ENCODE results near the gene TBX15. TPM values are rescaled to one million over a fixed set of nuclear protein-coding genes. Genes with fewer than 3 reads are reported as not detected.
A peak's percentile ranks its signal among the peaks of the same experiment; 100 is the strongest.

TBX15 gene
- total RNA-seq, 1 donor from 2014 or later: 2.9 TPM

DNA sequence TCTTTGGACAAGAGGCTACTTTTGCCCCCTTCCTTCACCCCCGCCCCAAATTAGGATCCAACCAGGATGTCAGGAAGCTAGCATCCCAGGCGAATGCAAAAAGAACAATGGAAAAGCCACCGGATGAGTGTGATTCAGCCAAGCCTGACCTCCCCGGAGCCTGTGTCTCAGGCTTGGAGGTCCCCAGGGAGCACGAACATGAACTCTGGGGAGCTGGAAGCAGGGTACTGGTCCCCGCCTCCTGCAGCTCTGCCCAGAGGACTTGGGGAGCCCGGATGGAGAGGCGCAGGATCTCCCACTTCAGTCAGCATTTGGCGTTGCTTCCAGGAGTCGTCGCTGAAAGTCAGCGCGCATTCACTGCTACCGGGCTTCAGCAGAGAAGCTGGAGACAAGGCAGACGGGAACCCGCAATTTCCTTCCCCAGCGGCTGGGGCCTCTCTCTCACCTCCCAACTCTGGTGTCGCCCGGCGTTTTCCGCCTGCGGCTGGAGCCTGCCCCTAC, 1.8 kb upstream of the TBX15 start:
- Mint-ChIP-seq H3K4me3 (peak overlapping the region; percentile 86), H3K9me3 (peaks cover 7% of the 10 kb centered on the region), H3K4me1 (peaks cover 51% of the 10 kb centered on the region), H3K27ac (no peak overlapping the region), H3K36me3 (no peaks in the 10 kb centered on the region), H3K27me3 (ENCODE audit: insufficient read depth, low read depth) (peaks cover 95% of the 10 kb centered on the region)
- Histone ChIP-seq H3K27me3 (peaks cover 100% of the 10 kb centered on the region), H3K4me2 (peak overlapping the region; percentile 76), H3F3A (ENCODE audit: low read depth) (peaks cover 32% of the 10 kb centered on the region), H3K27ac (no peak overlapping the region), H3K4me3 (peak overlapping the region; percentile 47), H3K9me3 (ENCODE audit: low read depth) (no peaks in the 10 kb centered on the region), H3K9ac (no peak overlapping the region), H4K20me1 (ENCODE audit: low read depth) (peaks cover 54% of the 10 kb centered on the region), H3K36me3 (no peaks in the 10 kb centered on the region), H3K4me1 (peaks cover 23% of the 10 kb centered on the region), H3K79me2 (ENCODE audit: low read depth) (no peaks in the 10 kb centered on the region), H2AFZ (replicated peaks) (no peak overlapping the region)
- TF ChIP-seq EZH2 (IDR thresholded peaks at IDR 0.05) (peak; percentile 12), EZH2phosphoT487 (IDR thresholded peaks at IDR 0.05) (no peak)
- TF ChIP-seq, protein P1, sequence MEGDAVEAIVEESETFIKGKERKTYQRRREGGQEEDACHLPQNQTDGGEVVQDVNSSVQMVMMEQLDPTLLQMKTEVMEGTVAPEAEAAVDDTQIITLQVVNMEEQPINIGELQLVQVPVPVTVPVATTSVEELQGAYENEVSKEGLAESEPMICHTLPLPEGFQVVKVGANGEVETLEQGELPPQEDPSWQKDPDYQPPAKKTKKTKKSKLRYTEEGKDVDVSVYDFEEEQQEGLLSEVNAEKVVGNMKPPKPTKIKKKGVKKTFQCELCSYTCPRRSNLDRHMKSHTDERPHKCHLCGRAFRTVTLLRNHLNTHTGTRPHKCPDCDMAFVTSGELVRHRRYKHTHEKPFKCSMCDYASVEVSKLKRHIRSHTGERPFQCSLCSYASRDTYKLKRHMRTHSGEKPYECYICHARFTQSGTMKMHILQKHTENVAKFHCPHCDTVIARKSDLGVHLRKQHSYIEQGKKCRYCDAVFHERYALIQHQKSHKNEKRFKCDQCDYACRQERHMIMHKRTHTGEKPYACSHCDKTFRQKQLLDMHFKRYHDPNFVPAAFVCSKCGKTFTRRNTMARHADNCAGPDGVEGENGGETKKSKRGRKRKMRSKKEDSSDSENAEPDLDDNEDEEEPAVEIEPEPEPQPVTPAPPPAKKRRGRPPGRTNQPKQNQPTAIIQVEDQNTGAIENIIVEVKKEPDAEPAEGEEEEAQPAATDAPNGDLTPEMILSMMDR (IDR thresholded peaks at IDR 0.05): no peak
- DNase-seq (ENCODE audit: low spot score): peak; percentile 56

DNA sequence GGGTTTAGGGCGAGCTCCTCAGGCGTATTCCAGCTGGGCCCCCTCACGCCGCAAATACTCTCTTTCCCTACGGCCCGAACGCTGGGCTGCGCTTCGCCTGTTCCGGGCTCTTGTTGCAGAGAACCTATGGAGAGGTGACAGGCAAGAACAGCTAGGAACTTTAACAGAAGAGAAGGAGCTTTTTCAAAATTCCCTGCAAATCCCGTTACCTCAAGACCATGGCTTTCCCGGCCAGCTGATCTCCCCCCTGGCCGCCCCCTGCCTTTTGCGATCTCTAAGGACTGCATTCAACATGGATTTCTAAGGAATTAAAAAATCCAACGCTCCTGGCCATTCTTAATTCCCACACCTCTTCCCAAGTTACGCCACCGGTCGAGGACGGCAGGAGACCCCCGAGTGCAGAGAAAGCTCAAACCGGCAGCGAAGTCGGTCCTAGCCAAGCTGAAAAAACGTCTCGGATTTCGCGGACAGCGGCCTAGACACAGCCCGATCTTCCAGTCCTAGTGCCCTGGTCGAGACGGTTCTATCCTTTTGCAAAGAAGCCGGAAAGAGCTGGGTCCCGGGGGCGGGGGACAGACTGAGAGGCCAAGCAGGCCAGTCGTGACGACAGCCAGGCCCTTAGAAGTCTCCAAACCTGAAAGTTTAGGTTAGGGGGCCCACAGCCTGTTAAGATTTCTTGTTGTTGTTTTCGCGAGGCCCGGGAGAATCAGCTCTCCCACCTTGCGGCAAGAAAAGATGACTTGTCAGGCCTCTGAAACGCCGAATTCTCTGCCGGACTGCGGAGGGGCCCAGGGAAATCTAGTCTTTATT, 1.1 kb upstream of the TBX15 start:
- no peaks in the 10 kb centered on the region for H3K9me3 ChIP-seq (ENCODE audit: low read depth)
- peaks cover 54% of the 10 kb centered on the region for H3K4me1 Mint-ChIP-seq
- H3K27ac ChIP-seq: no peak overlapping the region
- peaks cover 39% of the 10 kb centered on the region for H3F3A ChIP-seq (ENCODE audit: low read depth)
- no peaks in the 10 kb centered on the region for H3K36me3 ChIP-seq
- H3K4me1 ChIP-seq: peaks cover 23% of the 10 kb centered on the region
- peaks cover 100% of the 10 kb centered on the region for H3K27me3 ChIP-seq
- peak overlapping the region; percentile 56 for H2AFZ ChIP-seq (replicated peaks)
- no peak overlapping the region for H3K9ac ChIP-seq
- H3K27me3 Mint-ChIP-seq (ENCODE audit: insufficient read depth, low read depth): peaks cover 95% of the 10 kb centered on the region
- H3K79me2 ChIP-seq (ENCODE audit: low read depth): no peaks in the 10 kb centered on the region
- peaks cover 10% of the 10 kb centered on the region for H3K9me3 Mint-ChIP-seq
- H3K27ac Mint-ChIP-seq: no peak overlapping the region
- H3K4me3 ChIP-seq: peak overlapping the region; percentile 47
- H3K36me3 Mint-ChIP-seq: no peaks in the 10 kb centered on the region
- H3K4me3 Mint-ChIP-seq: peak overlapping the region; percentile 86
- peaks cover 54% of the 10 kb centered on the region for H4K20me1 ChIP-seq (ENCODE audit: low read depth)
- TF ChIP-seq EZH2phosphoT487 (IDR thresholded peaks at IDR 0.05): peak; percentile 45
- TF ChIP-seq, protein P1 (IDR thresholded peaks at IDR 0.05): no peak
- peak; percentile 84 for TF ChIP-seq EZH2 (IDR thresholded peaks at IDR 0.05)
- H3K4me2 ChIP-seq: peak overlapping the region; percentile 76
- peak; percentile 73 for DNase-seq (ENCODE audit: low spot score)

DNA sequence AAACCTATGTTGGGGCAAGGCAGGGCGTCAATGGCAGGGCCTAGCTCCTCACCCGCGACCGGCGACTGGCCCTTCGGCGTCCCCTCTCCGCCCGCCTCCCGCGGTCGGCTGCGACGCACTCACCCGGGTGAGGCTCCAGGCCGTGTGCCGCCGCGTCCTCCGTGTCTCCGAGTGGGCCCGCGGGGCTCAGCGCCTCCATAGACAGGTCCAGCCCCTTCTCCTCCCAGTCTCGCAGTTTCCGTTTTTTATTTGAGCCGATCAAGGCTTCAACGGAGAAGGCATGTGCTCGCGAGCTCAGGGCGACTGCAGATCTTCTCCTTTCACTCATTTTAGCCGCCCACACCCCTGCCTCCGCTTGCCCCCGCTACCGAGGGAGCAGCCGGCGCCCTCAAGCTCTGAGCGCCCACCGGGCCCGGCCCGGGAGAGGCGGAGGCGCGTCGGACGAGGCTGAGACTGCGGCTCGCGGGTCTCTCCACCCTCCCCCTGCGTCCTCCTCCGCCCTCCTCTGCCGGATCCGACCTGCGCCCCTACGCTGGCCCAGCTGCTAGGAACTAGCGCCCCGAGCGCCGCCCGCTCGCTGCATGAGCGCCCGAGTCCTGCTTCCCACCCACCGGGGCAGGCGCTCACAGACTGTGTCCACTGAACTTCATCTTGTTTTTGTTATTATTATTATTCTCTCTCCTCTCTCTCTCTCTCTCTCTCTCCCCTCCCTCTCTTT, 516 bp downstream of the TBX15 start:
- peaks cover 23% of the 10 kb centered on the region for H3K4me1 ChIP-seq
- peak overlapping the region; percentile 76 for H3K4me2 ChIP-seq
- peaks cover 52% of the 10 kb centered on the region for H3K4me1 Mint-ChIP-seq

More for the DNA sequence above, 516 bp downstream of the TBX15 start:
- Histone ChIP-seq H4K20me1 (ENCODE audit: low read depth) (peaks cover 60% of the 10 kb centered on the region), H3K27ac (no peak overlapping the region), H3K36me3 (no peaks in the 10 kb centered on the region), H3F3A (ENCODE audit: low read depth) (peaks cover 40% of the 10 kb centered on the region), H3K4me3 (peak overlapping the region; percentile 47), H3K9me3 (ENCODE audit: low read depth) (no peaks in the 10 kb centered on the region), H3K27me3 (peaks cover 100% of the 10 kb centered on the region), H2AFZ (replicated peaks) (peak overlapping the region; percentile 64), H3K79me2 (ENCODE audit: low read depth) (no peaks in the 10 kb centered on the region), H3K9ac (no peak overlapping the region)
- Mint-ChIP-seq H3K9me3 (peaks cover 21% of the 10 kb centered on the region), H3K27me3 (ENCODE audit: insufficient read depth, low read depth) (peaks cover 97% of the 10 kb centered on the region), H3K4me3 (peak overlapping the region; percentile 86), H3K27ac (no peak overlapping the region), H3K36me3 (no peaks in the 10 kb centered on the region)
- peak; percentile 82 for DNase-seq (ENCODE audit: low spot score)
- TF ChIP-seq, protein P1 (IDR thresholded peaks at IDR 0.05): no peak
- TF ChIP-seq EZH2phosphoT487 (IDR thresholded peaks at IDR 0.05): peak; percentile 45
- TF ChIP-seq EZH2 (IDR thresholded peaks at IDR 0.05): peak; percentile 78
